MM.1S (cell line): ENCODE data around the gene TAS2R42.

Experiments
- DNase-seq: peaks from one replicate; pipeline ENCODE4 v3.0.0-alpha.2; 2015
- H2AFZ ChIP-seq: fragments of 300-600 bp; sonication (generic); 2 replicates; pipeline ENCODE4 v1.6.0; 2016; ENCODE audit warnings: antibody characterized with exemption, low read length
- H3F3A ChIP-seq: fragments of 300-600 bp; sonication (generic); 2 replicates; pipeline ENCODE4 v1.6.1; 2016; ENCODE audit warnings: mild to moderate bottlenecking, antibody characterized with exemption, low read length, moderate library complexity, mixed read lengths; ENCODE audit not compliant: insufficient read depth
- H3K27ac ChIP-seq: fragments of 300-600 bp; sonication (generic); 2 replicates; pipeline ENCODE4 v1.5.1; 2016; ENCODE audit warnings: mild to moderate bottlenecking, low read length
- H3K27me3 ChIP-seq: fragments of 300-600 bp; sonication (generic); replicated peaks from 2 replicates; pipeline ENCODE4 v1.6.0; 2016; ENCODE audit warnings: low read length; ENCODE audit not compliant: insufficient read depth
- H3K36me3 ChIP-seq: fragments of 300-600 bp; sonication (generic); replicated peaks from 2 replicates; pipeline ENCODE4 v1.6.1; 2016; ENCODE audit warnings: mild to moderate bottlenecking, low read length, mixed read lengths; ENCODE audit not compliant: insufficient read depth
- H3K4me1 ChIP-seq: fragments of 300-600 bp; sonication (generic); 2 replicates; pipeline ENCODE4 v1.6.1; 2016; ENCODE audit warnings: low read length, mixed read lengths
- H3K4me2 ChIP-seq: fragments of 300-600 bp; sonication (generic); 2 replicates; pipeline ENCODE4 v1.6.0; 2016; ENCODE audit warnings: low read depth, low read length
- H3K4me3 ChIP-seq: fragments of 300-600 bp; sonication (generic); 2 replicates; pipeline ENCODE4 v1.5.1; 2016; ENCODE audit warnings: low read length, mixed read lengths
- H3K79me2 ChIP-seq: fragments of 300-600 bp; sonication (generic); 2 replicates; pipeline ENCODE4 v1.6.1; 2016; ENCODE audit warnings: mixed run types, low read length, mixed read lengths
- H3K9ac ChIP-seq: fragments of 300-600 bp; sonication (generic); 2 replicates; pipeline ENCODE4 v1.6.1; 2016; ENCODE audit warnings: low read length, mixed read lengths
- H3K9me2 ChIP-seq: fragments of 300-600 bp; sonication (generic); replicated peaks from 2 replicates; pipeline ENCODE4 v1.6.1; 2016; ENCODE audit warnings: mild to moderate bottlenecking, low read length, mixed read lengths; ENCODE audit not compliant: insufficient read depth
- H3K9me3 ChIP-seq: fragments of 300-600 bp; sonication (generic); replicated peaks from 2 replicates; pipeline ENCODE4 v1.6.1; 2016; ENCODE audit warnings: mild to moderate bottlenecking, low read length, mixed read lengths; ENCODE audit not compliant: insufficient read depth
- H4K20me1 ChIP-seq: fragments of 300-600 bp; sonication (generic); 2 replicates; pipeline ENCODE4 v1.6.1; 2016; ENCODE audit warnings: mild to moderate bottlenecking, low read length, moderate library complexity, mixed read lengths; ENCODE audit not compliant: insufficient read depth
- CTCF ChIP-seq: fragments of 300-600 bp; sonication (generic); IDR thresholded peaks from 2 replicates; pipeline ENCODE4 v1.5.1; 2016; ENCODE audit warnings: antibody characterized with exemption, low read length, mixed read lengths
- EZH2 ChIP-seq: fragments of 300-600 bp; sonication (generic); optimal IDR thresholded peaks from 2 replicates; pipeline ENCODE3; 2017; ENCODE audit warnings: low read depth, mild to moderate bottlenecking, antibody characterized with exemption, low read length, mixed read lengths
- EZH2phosphoT487 ChIP-seq: fragments of 300-600 bp; sonication (generic); IDR thresholded peaks from 2 replicates; pipeline ENCODE4 v1.6.1; 2018; ENCODE audit warnings: antibody characterized with exemption, low read length

The TAS2R42 gene

GRCh38 chr12:11162502-11162901, 24.2 kb downstream of the TAS2R42 start:
- TF ChIP-seq CTCF (no peak), EZH2phosphoT487 (no peak), EZH2 (no peak)
- no peak for DNase-seq
- H2AFZ ChIP-seq = no peak overlapping the region
- H3K27ac ChIP-seq = no peak overlapping the region
- H3K4me1 ChIP-seq = no peaks in the 10 kb centered on the region
- no peak overlapping the region for H3K4me3 ChIP-seq
- H3K9me2 ChIP-seq = no peaks in the 10 kb centered on the region; the same call in 1 of the 2 replicates
- no peak overlapping the region for H3K9ac ChIP-seq
- no peaks in the 10 kb centered on the region for H3F3A ChIP-seq
- H3K36me3 ChIP-seq = no peaks in the 10 kb centered on the region
- no peaks in the 10 kb centered on the region; the same call in 1 of the 2 replicates for H4K20me1 ChIP-seq
- peaks cover 97% of the 10 kb centered on the region for H3K79me2 ChIP-seq
- no peaks in the 10 kb centered on the region for H3K27me3 ChIP-seq
- no peaks in the 10 kb centered on the region for H3K9me3 ChIP-seq
- H3K4me2 ChIP-seq = no peak overlapping the region

- Histone ChIP-seq H4K20me1 (no peaks in the 10 kb centered on the region; the same call in 1 of the 2 replicates), H3K9ac (no peak overlapping the region), H3K4me3 (no peak overlapping the region), H3F3A (no peaks in the 10 kb centered on the region), H3K4me1 (no peaks in the 10 kb centered on the region), H3K9me3 (no peaks in the 10 kb centered on the region), H3K27me3 (no peaks in the 10 kb centered on the region), H2AFZ (no peak overlapping the region), H3K79me2 (peaks cover 97% of the 10 kb centered on the region), H3K36me3 (no peaks in the 10 kb centered on the region), H3K9me2 (no peaks in the 10 kb centered on the region; the same call in 1 of the 2 replicates), H3K27ac (no peak overlapping the region), H3K4me2 (no peak overlapping the region)
- TF ChIP-seq CTCF = no peak
- no peak for TF ChIP-seq EZH2phosphoT487
- TF ChIP-seq EZH2 = no peak
- DNase-seq = no peak
These were observed 27.8 kb downstream of the TAS2R42 start for GRCh38 chr12:11158885-11159444.

- no peak overlapping the region for H3K27ac ChIP-seq
- no peaks in the 10 kb centered on the region for H3F3A ChIP-seq
- H3K27me3 ChIP-seq = no peaks in the 10 kb centered on the region
- no peaks in the 10 kb centered on the region for H3K36me3 ChIP-seq
- H3K4me3 ChIP-seq = no peak overlapping the region
- no peak for DNase-seq
- no peak overlapping the region for H2AFZ ChIP-seq
- H3K4me1 ChIP-seq = no peaks in the 10 kb centered on the region
- no peaks in the 10 kb centered on the region for H3K9me3 ChIP-seq
- TF ChIP-seq CTCF (no peak), EZH2 (no peak), EZH2phosphoT487 (no peak)
- no peak overlapping the region for H3K4me2 ChIP-seq
- H3K79me2 ChIP-seq = peaks cover 77% of the 10 kb centered on the region
- H4K20me1 ChIP-seq = no peaks in the 10 kb centered on the region
- no peaks in the 10 kb centered on the region; the same call in 1 of the 2 replicates for H3K9me2 ChIP-seq
- H3K9ac ChIP-seq = no peak overlapping the region
These were observed 32.3 kb downstream of the TAS2R42 start for GRCh38 chr12:11154400-11154925.
